ENCODE data around the gene ZNF724. TPM values are rescaled to one million over a fixed set of nuclear protein-coding genes. Genes with fewer than 3 reads are reported as not detected.
A peak's percentile ranks its signal among the peaks of the same experiment; 100 is the strongest.

The ZNF724 gene
- total and polyA plus RNA-seq, 12 donors: 0.10 to 2.2 (median 1.5) TPM

DNA sequence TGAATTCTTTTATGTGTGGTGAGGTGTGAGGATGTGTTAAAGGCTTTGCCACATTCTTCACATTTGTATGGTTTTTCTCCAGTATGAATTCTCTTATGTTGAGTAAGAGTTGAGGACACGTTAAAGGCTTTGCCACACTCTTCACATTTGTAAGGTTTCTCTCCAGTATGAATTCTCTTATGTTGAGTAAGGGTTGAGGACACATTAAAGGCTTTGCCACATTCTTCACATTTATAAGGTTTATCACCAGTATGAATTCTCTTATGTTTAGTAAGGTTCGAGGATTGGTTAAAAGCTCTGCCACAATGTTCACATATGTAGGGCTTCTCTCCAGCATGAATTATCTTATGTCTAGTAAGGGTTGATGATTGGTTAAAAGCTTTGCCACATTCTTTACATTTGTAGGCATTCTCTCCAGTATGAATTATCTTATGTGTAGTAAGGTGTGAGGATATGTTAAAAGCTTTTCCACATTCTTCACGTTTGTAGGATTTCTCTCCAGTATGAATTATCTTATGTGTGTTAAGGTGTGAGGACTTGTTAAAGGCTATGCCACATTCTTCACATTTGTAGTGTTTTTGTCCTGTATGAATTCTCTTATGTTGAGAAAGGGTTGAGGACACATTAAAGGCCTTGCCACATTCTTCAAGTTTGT lies 27.1 kb downstream of the ZNF724 start:
- DNase-seq (no peak), ATAC-seq (no peak)
- no peak overlapping the region for H3K27ac ChIP-seq
- H3K27me3 ChIP-seq: no peaks in the 10 kb centered on the region
- TF ChIP-seq, protein P1, sequence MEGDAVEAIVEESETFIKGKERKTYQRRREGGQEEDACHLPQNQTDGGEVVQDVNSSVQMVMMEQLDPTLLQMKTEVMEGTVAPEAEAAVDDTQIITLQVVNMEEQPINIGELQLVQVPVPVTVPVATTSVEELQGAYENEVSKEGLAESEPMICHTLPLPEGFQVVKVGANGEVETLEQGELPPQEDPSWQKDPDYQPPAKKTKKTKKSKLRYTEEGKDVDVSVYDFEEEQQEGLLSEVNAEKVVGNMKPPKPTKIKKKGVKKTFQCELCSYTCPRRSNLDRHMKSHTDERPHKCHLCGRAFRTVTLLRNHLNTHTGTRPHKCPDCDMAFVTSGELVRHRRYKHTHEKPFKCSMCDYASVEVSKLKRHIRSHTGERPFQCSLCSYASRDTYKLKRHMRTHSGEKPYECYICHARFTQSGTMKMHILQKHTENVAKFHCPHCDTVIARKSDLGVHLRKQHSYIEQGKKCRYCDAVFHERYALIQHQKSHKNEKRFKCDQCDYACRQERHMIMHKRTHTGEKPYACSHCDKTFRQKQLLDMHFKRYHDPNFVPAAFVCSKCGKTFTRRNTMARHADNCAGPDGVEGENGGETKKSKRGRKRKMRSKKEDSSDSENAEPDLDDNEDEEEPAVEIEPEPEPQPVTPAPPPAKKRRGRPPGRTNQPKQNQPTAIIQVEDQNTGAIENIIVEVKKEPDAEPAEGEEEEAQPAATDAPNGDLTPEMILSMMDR (IDR thresholded peaks at IDR 0.05): no peak
- intact Hi-C loops (cut with DNase I): no loop called here
- H3K4me1 ChIP-seq: no peaks in the 10 kb centered on the region
- WGBS, 2 donors: 94 to 95% methylated on average over 3 of the region's 3 CpGs
- H3K9me3 ChIP-seq: peaks cover 0 to 100% (median 66%) of the 10 kb centered on the region in 11 donors
- H3K4me3 ChIP-seq: no peak overlapping the region
- H3K36me3 ChIP-seq: peaks cover 0 to 92% (median 38%) of the 10 kb centered on the region in 9 donors

DNA sequence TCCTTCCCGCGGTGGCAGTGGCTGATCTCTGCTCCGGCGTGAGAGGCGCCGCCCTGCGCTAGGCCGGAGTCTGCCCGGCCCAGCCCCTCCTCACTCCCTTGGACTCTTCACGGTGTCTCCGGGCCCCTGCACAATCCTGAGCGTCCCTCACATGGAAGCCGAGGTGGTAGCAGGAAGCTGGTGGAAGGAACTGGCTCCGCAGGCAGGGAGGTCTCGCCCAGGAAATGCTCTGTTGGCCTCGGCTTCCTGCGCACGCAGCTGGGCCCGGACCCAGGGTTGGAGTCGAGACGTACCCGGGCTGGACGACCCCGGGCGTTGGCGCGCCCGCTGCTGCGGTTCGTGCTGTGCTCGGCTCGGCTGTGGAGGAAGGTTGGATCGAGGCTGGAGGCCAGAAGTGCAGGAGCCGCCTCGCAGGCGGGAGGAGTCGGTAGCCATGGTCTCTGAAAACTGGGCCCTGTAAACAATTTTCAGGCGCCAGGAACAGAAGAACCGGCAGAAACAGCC lies 46.3 kb downstream of the ZNF724 start:
- Histone ChIP-seq H3K9me3 (peaks cover 0 to 78% (median 0%) of the 10 kb centered on the region in 11 donors), H3K27me3 (no peaks in the 10 kb centered on the region), H3K36me3 (no peaks in the 10 kb centered on the region), H3K4me3 (peak overlapping the region in 8 of 10 donors; percentile 18 to 46 (median 37)), H3K4me1 (peaks cover 0 to 7% (median 0%) of the 10 kb centered on the region in 9 donors), H3K27ac (peak overlapping the region in 3 of 10 donors; percentile 48 to 56 (median 55))
- intact Hi-C loops (cut with DNase I): no loop called here
- DNase-seq: peak; percentile 6 to 30
- peak in 7 of 8 donors; percentile 58 to 88 (median 74) for ATAC-seq
- 11% methylated on average over 39 of the region's 39 CpGs for WGBS, 2 donors
- TF ChIP-seq, protein P1 (IDR thresholded peaks at IDR 0.05): no peak

DNA sequence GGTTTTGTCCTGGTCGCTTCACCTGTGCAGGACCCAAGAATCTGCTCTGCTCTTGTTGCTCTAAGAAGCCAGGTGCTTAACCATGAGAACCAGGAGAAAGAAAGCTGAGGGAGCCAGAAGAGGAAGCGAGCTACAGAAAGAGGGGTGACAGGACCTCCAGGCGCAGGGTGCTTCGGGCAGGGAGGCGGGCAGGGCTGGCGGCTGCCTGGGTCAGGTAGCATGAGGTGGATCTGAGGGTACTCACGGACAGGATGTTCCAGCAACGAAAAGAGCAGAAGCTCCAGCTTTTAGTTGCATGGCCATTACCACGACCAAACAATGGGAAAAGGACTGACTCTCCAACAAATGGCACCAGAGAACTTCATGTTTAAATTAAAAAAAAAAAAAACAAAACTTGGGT lies 59.9 kb downstream of the ZNF724 start:
- Histone ChIP-seq H3K4me3 (no peak overlapping the region), H3K9me3 (peaks cover 0 to 71% (median 0%) of the 10 kb centered on the region in 11 donors), H3K27ac (no peak overlapping the region), H3K27me3 (no peaks in the 10 kb centered on the region), H3K36me3 (no peaks in the 10 kb centered on the region), H3K4me1 (no peaks in the 10 kb centered on the region)
- 86 to 90% methylated on average over 9 of the region's 9 CpGs for WGBS, 2 donors
- no peak for ATAC-seq
- intact Hi-C loops (cut with DNase I): no loop called here
- TF ChIP-seq, protein P1 (IDR thresholded peaks at IDR 0.05): no peak
- no peak for DNase-seq

DNA sequence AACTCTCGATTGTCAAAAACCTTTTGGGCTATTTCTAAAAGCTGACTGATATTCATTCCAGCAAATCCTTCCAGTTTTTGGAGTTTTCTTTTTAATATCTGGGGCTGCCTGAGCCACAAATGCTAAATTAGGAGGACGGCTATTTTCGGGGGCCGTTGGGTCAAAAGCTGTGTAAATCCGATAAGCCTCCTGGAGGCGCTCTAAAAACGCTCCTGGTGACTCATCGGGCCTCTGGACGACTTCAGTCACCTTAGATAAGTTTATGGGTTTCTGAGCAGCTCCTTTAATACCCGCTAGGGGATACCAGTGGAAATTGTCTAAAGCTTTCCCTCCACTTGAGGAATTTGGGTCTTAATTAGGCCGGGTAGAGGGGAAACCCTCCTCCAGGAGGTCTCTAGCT lies 66.9 kb downstream of the ZNF724 start:
- Histone ChIP-seq H3K27ac (no peak overlapping the region), H3K4me1 (no peaks in the 10 kb centered on the region), H3K4me3 (no peak overlapping the region), H3K36me3 (no peaks in the 10 kb centered on the region), H3K27me3 (peaks cover 0 to 13% (median 0%) of the 10 kb centered on the region in 7 donors), H3K9me3 (peaks cover 0 to 68% (median 0%) of the 10 kb centered on the region in 11 donors)
- intact Hi-C loops (cut with DNase I): no loop called here
- WGBS, 2 donors: 66% methylated on average over 11 of the region's 11 CpGs
- ATAC-seq (no peak), DNase-seq (no peak)
- TF ChIP-seq, protein P1 (IDR thresholded peaks at IDR 0.05): no peak

Other genes with a start within 250 kb of the ZNF724 start
- 1 to 10 TPM; 3.1 to 6.8 (median 5.2) TPM for gene ZNF728, start 247.2 kb downstream of the ZNF724 start, total RNA-seq
- under 1 TPM; 0.28 to 0.51 TPM for gene ZNF728, start 247.2 kb downstream of the ZNF724 start, polyA plus RNA-seq
- gene ZNF730, start 133.4 kb downstream of the ZNF724 start, total RNA-seq: under 1 TPM in 9 of 10 donors, not detected in 1; 0.09 to 0.72 (median 0.28) TPM
- under 1 TPM in 1 of 2 donors, not detected in 1; 0.01 TPM for gene ZNF730, start 133.4 kb downstream of the ZNF724 start, polyA plus RNA-seq
- 100 to 1,000 TPM; 101 to 326 (median 158) TPM for gene ZNF91, start 145.1 kb upstream of the ZNF724 start, total RNA-seq
- gene ZNF91, start 145.1 kb upstream of the ZNF724 start, polyA plus RNA-seq: 10 to 100 TPM in 1 of 2 donors, 1 to 10 TPM in 1; 5.1 to 28.3 TPM

Measured in heart right ventricle (tissue), 16 donors.